ENCODE results near the gene HOXD1.

Gene HOXD1

DNA sequence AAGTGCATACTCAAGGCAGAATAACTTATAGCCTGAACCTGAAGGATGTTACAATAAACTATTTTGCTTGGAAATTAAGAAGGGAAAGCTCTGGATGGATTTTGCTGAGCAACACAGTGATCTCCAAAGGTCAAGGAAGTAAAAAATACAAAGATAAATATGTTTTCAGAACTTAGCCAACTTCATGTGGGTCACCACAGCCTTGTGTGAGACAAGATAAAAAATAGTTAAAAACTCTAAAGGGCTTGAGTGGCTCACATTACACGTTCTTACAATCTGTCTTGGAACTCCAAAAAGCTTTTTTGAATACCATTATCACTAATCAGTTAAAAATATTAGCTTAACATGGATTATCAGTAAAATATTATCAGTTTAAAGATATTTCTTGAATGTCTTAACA lies 51.8 kb downstream of the HOXD1 start:
- no peak for DNase-seq (ENCODE audit: low read depth in 2 of 2)
